ENCODE data around the gene EPN2. TPM values are rescaled to one million over a fixed set of nuclear protein-coding genes. Genes with fewer than 3 reads are reported as not detected.

EPN2 gene
- total RNA-seq, 6 experiments from 2014 or later: 6.6 to 18.1 (median 11.4) TPM

- H3K27me3 ChIP-seq: no peaks in the 10 kb centered on the region
- intact Hi-C loops (cut with DNase I): no loop called here
- no peak overlapping the region for H3K27ac ChIP-seq
- H3K4me3 ChIP-seq: no peak overlapping the region
- peaks cover 0 to 8% (median 2%) of the 10 kb centered on the region in 4 donors for H3K36me3 ChIP-seq
- DNase-seq: peak in 2 of 3 donors; percentile 7 to 22
- no peaks in the 10 kb centered on the region for H3K9me3 ChIP-seq
- WGBS (ENCODE audit: insufficient coverage, low coverage, low lambda C conversion rate, missing lambda C conversion rate): 76% methylated on average over 8 of the region's 12 CpGs
- peaks cover 0 to 6% (median 3%) of the 10 kb centered on the region in 4 donors for H3K4me1 ChIP-seq
- no peak for ATAC-seq
- TF ChIP-seq CTCF (IDR thresholded peaks at IDR 0.05) (no peak), POLR2A (IDR thresholded peaks at IDR 0.05) (no peak)
Measured at GRCh38 chr17:19313746-19314651, 76.8 kb downstream of the EPN2 start.

GRCh38 chr17:19315104-19315503 is 77.9 kb downstream of the EPN2 start:
- Histone ChIP-seq H3K27me3 (no peaks in the 10 kb centered on the region), H3K27ac (no peak overlapping the region), H3K4me3 (no peak overlapping the region), H3K4me1 (peaks cover 0 to 6% (median 3%) of the 10 kb centered on the region in 4 donors), H3K36me3 (peaks cover 0 to 8% (median 2%) of the 10 kb centered on the region in 4 donors), H3K9me3 (no peaks in the 10 kb centered on the region)
- ATAC-seq: peak in 1 of 4 donors; percentile 21
- no peak for TF ChIP-seq CTCF (IDR thresholded peaks at IDR 0.05)
- no peak for TF ChIP-seq POLR2A (IDR thresholded peaks at IDR 0.05)
- WGBS (ENCODE audit: insufficient coverage, low coverage, low lambda C conversion rate, missing lambda C conversion rate): 57% methylated on average over 2 of the region's 4 CpGs
- intact Hi-C loops (cut with DNase I): no loop called here
- DNase-seq: peak in 2 of 3 donors; percentile 3 to 47

GRCh38 chr17:19316761-19317358 is 79.7 kb downstream of the EPN2 start:
- H3K27me3 ChIP-seq: no peaks in the 10 kb centered on the region
- ATAC-seq (no peak), DNase-seq (peak in 2 of 3 donors; percentile 1 to 2)
- intact Hi-C loops (cut with DNase I): no loop called here
- WGBS (ENCODE audit: insufficient coverage, low coverage, low lambda C conversion rate, missing lambda C conversion rate): 78% methylated on average over 3 of the region's 3 CpGs
- peaks cover 0 to 8% (median 2%) of the 10 kb centered on the region in 4 donors for H3K36me3 ChIP-seq
- H3K4me3 ChIP-seq: no peak overlapping the region
- H3K27ac ChIP-seq: peak overlapping the region in 2 of 3 donors; percentile 39 to 43
- H3K9me3 ChIP-seq: no peaks in the 10 kb centered on the region
- peaks cover 0 to 6% (median 3%) of the 10 kb centered on the region in 4 donors for H3K4me1 ChIP-seq
- no peak for TF ChIP-seq CTCF (IDR thresholded peaks at IDR 0.05)

- ATAC-seq (peak; percentile 98 to 99 (median 98)), DNase-seq (peak; percentile 90 to 95 (median 94))
- 19% methylated on average over 3 of the region's 19 CpGs for WGBS (ENCODE audit: insufficient coverage, low coverage, low lambda C conversion rate, missing lambda C conversion rate)
- Histone ChIP-seq H3K27me3 (no peaks in the 10 kb centered on the region), H3K4me3 (peak overlapping the region in 2 of 3 donors; percentile 22 to 29), H3K9me3 (no peaks in the 10 kb centered on the region), H3K4me1 (peaks cover 0 to 6% (median 3%) of the 10 kb centered on the region in 4 donors), H3K36me3 (peaks cover 0 to 4% (median under 1%) of the 10 kb centered on the region in 4 donors), H3K27ac (peak overlapping the region in 2 of 3 donors; percentile 39 to 43)
- intact Hi-C loops (cut with DNase I): no loop called here
- TF ChIP-seq POLR2A (IDR thresholded peaks at IDR 0.05) (peak; percentile 23), CTCF (IDR thresholded peaks at IDR 0.05) (peak; percentile 43 to 65 (median 56))
Measured at GRCh38 chr17:19317359-19318095, 80.4 kb downstream of the EPN2 start.

Measured in right lobe of liver (tissue), 6 donors.